Activated CD4-positive, alpha-beta memory T cell treated with anti-CD3 and anti-CD28 coated beads, Interleukin-2, amount 10 ng/mL, durations not matched to agents 7 days and 5 days (primary cell): ENCODE data around the gene SKA2. TPM values are rescaled to one million over a fixed set of nuclear protein-coding genes. Genes with fewer than 3 reads are reported as not detected.
"Not testable (repeated sequence)": the region's sequence is repeated elsewhere in the genome, so short reads cannot be mapped to it uniquely, and the experiment has no call there.

ENCODE experiments used
- CTCF ChIA-PET: fragments of 350-600 bp; sonication (Branson Sonifier 250); formaldehyde crosslinking; loops from one replicate; lab custom pipeline; 2021; ENCODE audit warnings: antibody characterized with exemption, inconsistent platforms; lab: Charles Lee
- POLR2A ChIA-PET: fragments of 350-600 bp; sonication (Branson Sonifier 250); formaldehyde crosslinking; loops from one replicate; lab custom pipeline; 2021; ENCODE audit warnings: antibody characterized with exemption; lab: Charles Lee
- DNase-seq: peaks from one replicate; pipeline ENCODE4 v3.0.0-alpha.2; 2020
- H3K27ac Mint-ChIP-seq: one replicate; pipeline ENCODE4 v1.8.0; 2021; ENCODE audit warnings: mild to moderate bottlenecking, mixed read lengths
- H3K27me3 Mint-ChIP-seq: one replicate; pipeline ENCODE4 v1.8.0; 2021; ENCODE audit warnings: mixed read lengths
- H3K36me3 Mint-ChIP-seq: one replicate; pipeline ENCODE4 v1.8.0; 2021; ENCODE audit warnings: low read depth, mixed read lengths
- H3K4me1 Mint-ChIP-seq: one replicate; pipeline ENCODE4 v1.8.0; 2021; ENCODE audit warnings: mixed read lengths
- H3K4me3 Mint-ChIP-seq: one replicate; pipeline ENCODE4 v1.8.0; 2021; ENCODE audit warnings: mild to moderate bottlenecking, mixed read lengths
- H3K9me3 Mint-ChIP-seq: one replicate; pipeline ENCODE4 v1.8.0; 2021; ENCODE audit warnings: mixed read lengths
- total RNA-seq, 2 experiments: library from RNA; stranded (reverse); gene quantifications; one replicate each; pipeline ENCODE4 v1.2.3, GENCODE V29; 2021

The SKA2 gene
- total RNA-seq, 2 experiments from 2014 or later, result 88.1 to 101 TPM

DNA sequence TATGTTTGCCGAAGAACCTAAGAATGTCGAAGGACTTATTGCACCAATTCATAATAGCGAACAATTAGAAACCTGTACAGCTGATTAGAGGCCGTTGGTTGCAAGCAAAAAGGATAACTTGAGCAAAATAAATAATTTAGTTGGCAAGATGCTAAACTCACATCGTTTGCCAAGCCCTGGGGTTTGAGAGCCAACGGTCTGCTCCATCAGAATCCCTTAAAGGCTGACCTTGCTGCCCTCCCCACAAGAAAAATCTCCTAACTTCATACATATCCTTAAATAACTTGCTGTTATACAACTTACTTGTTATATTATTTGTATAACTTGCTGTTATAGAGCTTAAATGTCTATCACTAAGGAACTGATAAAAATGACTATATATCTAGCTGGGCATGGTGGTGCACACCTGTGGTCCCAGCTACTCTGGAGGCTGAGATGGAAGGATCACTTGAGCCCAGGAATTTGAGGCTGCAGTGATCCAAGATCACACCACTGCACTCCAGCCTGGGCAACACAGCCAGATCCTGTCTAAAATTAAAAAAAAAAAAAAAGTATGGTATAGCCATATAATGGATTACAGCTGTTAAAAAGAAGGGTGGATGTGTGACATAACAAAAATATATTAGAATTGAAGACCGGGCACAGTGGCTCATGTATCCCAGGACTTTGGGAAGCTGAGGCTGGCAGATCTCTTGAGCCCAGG lies 46.4 kb downstream of the SKA2 start:
- Mint-ChIP-seq H3K4me3 (peak overlapping the region; percentile 27), H3K27me3 (no peaks in the 10 kb centered on the region), H3K27ac (no peak overlapping the region), H3K36me3 (peaks cover 42% of the 10 kb centered on the region), H3K9me3 (no peaks in the 10 kb centered on the region), H3K4me1 (peaks cover 58% of the 10 kb centered on the region)
- no peak for DNase-seq
- POLR2A ChIA-PET, result interaction anchor here (1.1 to 6.5 kb wide), 3 partner anchors 9 to 46 kb away, joined by 3 to 134 read pairs (median 23); partner anchors contain the start of genes PRR11 and SKA2
- CTCF ChIA-PET, result no interaction called here

DNA sequence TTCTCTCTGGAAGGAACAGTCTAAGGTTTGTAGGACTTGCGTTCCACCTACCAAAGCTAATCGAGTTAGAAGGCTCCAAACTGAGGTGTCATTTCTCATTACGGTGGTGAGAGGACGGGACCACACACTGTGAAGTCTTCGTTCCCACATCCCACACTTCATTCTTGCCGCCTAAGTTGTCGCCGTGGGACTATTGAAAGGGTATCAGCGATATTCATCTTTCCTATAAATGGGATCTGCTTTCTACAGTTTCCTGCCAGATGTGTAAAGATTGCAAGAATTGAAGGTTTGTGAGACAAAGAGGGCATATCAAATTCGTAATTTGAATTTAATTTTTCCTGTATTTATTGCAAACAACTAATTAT lies 47.7 kb downstream of the SKA2 start:
- peak overlapping the region; percentile 91 for H3K27ac Mint-ChIP-seq
- peaks cover 45% of the 10 kb centered on the region for H3K36me3 Mint-ChIP-seq
- H3K9me3 Mint-ChIP-seq, result no peaks in the 10 kb centered on the region
- H3K4me1 Mint-ChIP-seq, result peaks cover 61% of the 10 kb centered on the region
- ChIA-PET CTCF (interaction anchor here (0.8 to 2.2 kb wide), 9 partner anchors 9 to 476 kb away, joined by 3 to 8 read pairs (median 4); partner anchors contain the start of genes PRR11 and SKA2), POLR2A (interaction anchor here (0.6 to 6.5 kb wide), 18 partner anchors 10 to 768 kb away, joined by 3 to 134 read pairs (median 4); partner anchors contain the start of genes CLTC, DHX40, PRR11 and RAD51C)
- H3K4me3 Mint-ChIP-seq, result peak overlapping the region; percentile 98
- H3K27me3 Mint-ChIP-seq, result no peaks in the 10 kb centered on the region
- DNase-seq, result no peak

DNA sequence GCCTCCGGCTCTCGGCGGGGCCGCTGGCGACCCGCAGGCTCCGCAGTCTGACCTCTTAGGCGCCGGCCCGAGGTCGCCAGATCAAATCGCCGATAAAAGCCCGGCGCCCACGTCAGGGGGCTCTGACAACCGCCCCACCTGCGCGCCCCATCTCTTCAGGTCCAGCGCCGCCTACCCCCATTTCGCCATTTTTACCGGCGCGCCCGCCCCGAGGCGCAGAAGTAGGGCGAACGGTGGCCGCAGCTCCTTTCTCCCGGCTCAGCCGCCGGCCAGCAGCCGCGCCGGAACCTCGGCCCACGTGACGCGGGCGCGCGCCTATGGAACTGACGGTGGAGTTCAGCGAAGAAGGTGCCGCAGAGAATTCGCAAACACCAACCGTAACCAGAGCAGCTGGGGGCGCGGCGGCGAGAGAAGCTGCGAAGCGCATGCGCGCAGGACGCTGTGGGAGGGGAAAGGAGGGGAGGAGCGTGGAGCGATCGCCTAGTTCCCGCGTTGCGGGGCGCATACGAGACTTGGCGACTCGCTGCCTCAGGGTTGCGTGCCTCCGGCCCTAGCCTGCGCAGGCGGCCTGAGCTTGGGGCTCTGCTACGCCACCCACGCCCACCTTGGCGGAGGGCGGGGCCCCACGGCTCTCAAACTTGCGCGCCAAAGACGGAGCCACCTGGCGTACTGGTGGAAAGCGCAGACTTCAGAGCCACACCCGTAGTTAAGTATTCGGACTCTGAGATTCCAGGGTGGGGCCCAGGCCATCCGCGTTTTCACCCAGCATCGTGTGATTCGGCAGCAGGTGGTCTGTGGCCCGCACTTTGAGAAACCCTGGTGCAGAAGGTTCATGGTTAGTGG lies 48.3 kb downstream of the SKA2 start, which contains the start of gene TRIM37:
TSS of gene TRIM37 (minus strand) at position 418 of the 843 bp plus-strand sequence. CDS start 419 bp downstream, outside the sequence.
- peak within 1 kb of the TSS; percentile 91 for H3K27ac Mint-ChIP-seq
- H3K4me1 Mint-ChIP-seq, result peaks cover 61% of the 10 kb centered on the region
- ChIA-PET CTCF (interaction anchor here (0.7 to 2.2 kb wide), 11 partner anchors 10 to 513 kb away, joined by 3 to 8 read pairs (median 3); partner anchors contain the start of genes CLTC, PRR11 and SKA2), POLR2A (interaction anchor here (0.9 to 6.5 kb wide), 20 partner anchors 11 to 769 kb away, joined by 3 to 134 read pairs (median 4); partner anchors contain the start of genes CLTC, DHX40, PRR11 and RAD51C)
- peaks cover 45% of the 10 kb centered on the region for H3K36me3 Mint-ChIP-seq
- H3K9me3 Mint-ChIP-seq, result no peaks in the 10 kb centered on the region
- no peaks in the 10 kb centered on the region for H3K27me3 Mint-ChIP-seq
- peak within 1 kb of the TSS; percentile 98 for H3K4me3 Mint-ChIP-seq
- DNase-seq, result peak; percentile 99

DNA sequence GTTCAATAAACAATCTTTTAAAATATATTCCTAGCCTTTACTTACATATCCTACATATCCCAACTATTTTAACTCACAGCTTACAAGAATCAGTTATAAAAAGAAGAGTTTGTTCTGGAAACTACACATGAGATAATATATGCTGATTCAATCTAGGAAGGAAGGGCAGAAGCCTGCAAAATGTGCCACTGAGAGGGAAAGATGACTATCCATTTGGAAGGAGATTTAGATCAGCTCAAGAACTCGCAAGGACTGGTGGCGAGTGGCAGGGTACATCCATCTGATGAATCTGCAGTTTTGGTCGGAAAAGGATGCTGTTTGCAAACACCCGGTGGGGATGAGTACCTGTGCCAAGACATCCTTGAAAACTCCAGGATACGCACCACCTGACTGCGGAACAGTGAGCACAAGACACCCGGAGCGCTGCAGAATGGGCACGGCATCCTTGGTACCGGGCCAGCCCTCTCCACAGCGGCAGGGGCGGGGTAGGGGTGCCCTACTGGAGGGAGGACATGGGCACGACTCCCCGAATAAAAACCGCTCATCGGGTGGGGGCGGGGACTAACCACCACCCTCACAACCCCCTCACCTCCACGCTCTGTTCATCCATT lies 49.0 kb downstream of the SKA2 start:
- Mint-ChIP-seq H3K27me3 (no peaks in the 10 kb centered on the region), H3K27ac (peak overlapping the region; percentile 91), H3K4me3 (peak overlapping the region; percentile 98), H3K9me3 (no peaks in the 10 kb centered on the region), H3K36me3 (peaks cover 44% of the 10 kb centered on the region), H3K4me1 (peaks cover 61% of the 10 kb centered on the region)
- CTCF ChIA-PET, result interaction anchor here (0.9 to 2.2 kb wide), 5 partner anchors 13 to 474 kb away, joined by 3 to 8 read pairs (median 6); partner anchors contain the start of genes PRR11 and SKA2
- peak; percentile 77 for DNase-seq
- POLR2A ChIA-PET, result interaction anchor here (0.7 to 6.5 kb wide), 18 partner anchors 10 to 768 kb away, joined by 3 to 134 read pairs (median 4); partner anchors contain the start of genes CLTC, PRR11, RAD51C and SKA2

DNA sequence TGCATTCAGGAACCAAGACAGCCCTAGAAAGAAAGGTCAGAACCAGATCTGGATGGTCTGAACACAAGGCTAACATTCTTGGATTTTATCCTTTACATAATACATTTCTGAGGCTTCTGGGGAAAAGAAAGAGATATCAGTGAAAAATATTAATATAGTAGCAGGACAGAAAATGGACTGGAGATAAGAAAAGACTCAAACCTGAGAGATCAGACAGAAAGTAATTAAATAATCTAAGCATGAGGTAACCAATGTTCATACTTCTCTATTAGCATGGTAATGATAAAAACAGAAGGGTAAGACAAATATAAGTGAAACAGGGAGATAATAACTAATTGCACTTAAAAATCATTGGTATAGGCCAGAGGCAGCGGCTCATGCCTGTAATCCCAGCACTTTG lies 53.8 kb downstream of the SKA2 start:
- ChIA-PET CTCF (no interaction called here), POLR2A (no interaction called here)
- no peaks in the 10 kb centered on the region for H3K9me3 Mint-ChIP-seq
- H3K4me1 Mint-ChIP-seq, result peaks cover 46% of the 10 kb centered on the region
- H3K4me3 Mint-ChIP-seq, result no peak overlapping the region
- H3K27me3 Mint-ChIP-seq, result no peaks in the 10 kb centered on the region
- peaks cover 55% of the 10 kb centered on the region for H3K36me3 Mint-ChIP-seq
- H3K27ac Mint-ChIP-seq, result no peak overlapping the region
- DNase-seq, result no peak

DNA sequence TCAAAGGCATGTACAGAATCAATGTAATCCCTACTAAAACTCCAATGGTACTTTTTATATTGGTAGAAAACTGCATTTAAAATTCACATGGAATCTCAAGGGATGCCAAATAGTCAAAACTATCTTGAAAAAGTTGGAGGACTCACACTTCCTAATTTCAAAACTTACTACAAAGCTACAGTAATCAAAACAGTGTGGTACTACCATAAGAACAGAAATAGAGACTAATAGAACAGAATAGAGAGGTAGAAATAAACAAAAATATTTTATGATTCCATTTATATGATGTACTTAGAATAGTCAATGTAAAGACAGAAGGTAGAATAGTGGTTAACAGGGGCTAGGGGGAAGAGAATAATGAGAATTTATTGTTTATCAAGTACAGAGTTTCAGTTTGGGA lies 57.1 kb downstream of the SKA2 start:
- ChIA-PET POLR2A (no interaction called here), CTCF (interaction anchor here (0.6 kb wide), 1 partner anchor 27 kb away, joined by 4 read pairs; no protein-coding TSS in a partner anchor)
- no peak for DNase-seq
- no peaks in the 10 kb centered on the region for H3K27me3 Mint-ChIP-seq
- H3K36me3 Mint-ChIP-seq, result peaks cover 46% of the 10 kb centered on the region
- no peaks in the 10 kb centered on the region for H3K9me3 Mint-ChIP-seq
- no peak overlapping the region for H3K4me3 Mint-ChIP-seq
- no peak overlapping the region for H3K27ac Mint-ChIP-seq
- peaks cover 29% of the 10 kb centered on the region for H3K4me1 Mint-ChIP-seq

- Mint-ChIP-seq H3K4me1 (peaks cover 15% of the 10 kb centered on the region), H3K36me3 (peaks cover 33% of the 10 kb centered on the region), H3K27me3 (no peaks in the 10 kb centered on the region), H3K4me3 (no peak overlapping the region), H3K27ac (no peak overlapping the region), H3K9me3 (no peaks in the 10 kb centered on the region)
- CTCF ChIA-PET, result interaction anchor here (1.2 to 1.3 kb wide), 2 partner anchors 12 to 78 kb away, joined by 3 read pairs; partner anchors contain the start of gene TRIM37
- DNase-seq, result no peak
- POLR2A ChIA-PET, result interaction anchor here (0.5 to 3.3 kb wide), 7 partner anchors 9 to 463 kb away, joined by 3 to 17 read pairs (median 3); partner anchors contain the start of genes SKA2 and TRIM37
These were observed 60.0 kb downstream of the SKA2 start for GRCh38 chr17:59094861-59095530.

DNA sequence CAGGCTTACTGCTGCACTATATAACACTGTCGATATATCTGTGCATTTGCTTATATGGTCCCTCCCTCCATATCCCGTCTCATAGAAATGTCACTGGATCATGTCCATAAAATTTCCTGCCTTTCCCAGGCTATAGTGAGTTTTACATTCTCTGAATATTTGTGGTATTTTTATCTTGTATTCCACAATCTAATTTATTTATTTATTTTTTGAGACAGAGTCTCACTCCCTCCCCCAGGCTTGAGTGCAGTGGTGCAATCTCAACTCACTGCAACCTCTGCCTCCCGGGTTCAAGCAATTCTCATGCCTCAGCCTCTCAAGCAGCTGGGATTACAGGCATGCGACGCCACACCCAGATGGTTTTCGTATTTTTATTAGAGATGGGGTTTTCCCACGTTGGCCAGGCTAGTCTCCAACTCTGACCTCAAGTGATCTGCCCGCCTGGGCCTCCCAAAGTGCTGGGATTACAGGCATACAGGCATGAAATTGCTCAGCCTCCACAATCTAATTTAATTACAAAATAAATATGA lies 61.2 kb downstream of the SKA2 start:
- H3K27ac Mint-ChIP-seq, result no peak overlapping the region
- H3K9me3 Mint-ChIP-seq, result no peaks in the 10 kb centered on the region
- peaks cover 27% of the 10 kb centered on the region for H3K36me3 Mint-ChIP-seq
- peaks cover 14% of the 10 kb centered on the region for H3K4me1 Mint-ChIP-seq
- no peak overlapping the region for H3K4me3 Mint-ChIP-seq
- no peak for DNase-seq
- CTCF ChIA-PET, result no interaction called here
- POLR2A ChIA-PET, result interaction anchor here (3.3 kb wide), 1 partner anchor 13 kb away, joined by 17 read pairs; the partner anchor contains the start of gene TRIM37
- no peaks in the 10 kb centered on the region for H3K27me3 Mint-ChIP-seq

GRCh38 chr17:59093145-59093701 lies 61.8 kb downstream of the SKA2 start:
- Mint-ChIP-seq H3K4me1 (peaks cover 14% of the 10 kb centered on the region), H3K27me3 (no peaks in the 10 kb centered on the region), H3K27ac (no peak overlapping the region), H3K4me3 (no peak overlapping the region), H3K36me3 (peaks cover 24% of the 10 kb centered on the region), H3K9me3 (no peaks in the 10 kb centered on the region)
- CTCF ChIA-PET, result no interaction called here
- no peak for DNase-seq
- POLR2A ChIA-PET, result interaction anchor here (1.9 kb wide), 1 partner anchor 14 kb away, joined by 8 read pairs; the partner anchor contains the start of gene TRIM37

DNA sequence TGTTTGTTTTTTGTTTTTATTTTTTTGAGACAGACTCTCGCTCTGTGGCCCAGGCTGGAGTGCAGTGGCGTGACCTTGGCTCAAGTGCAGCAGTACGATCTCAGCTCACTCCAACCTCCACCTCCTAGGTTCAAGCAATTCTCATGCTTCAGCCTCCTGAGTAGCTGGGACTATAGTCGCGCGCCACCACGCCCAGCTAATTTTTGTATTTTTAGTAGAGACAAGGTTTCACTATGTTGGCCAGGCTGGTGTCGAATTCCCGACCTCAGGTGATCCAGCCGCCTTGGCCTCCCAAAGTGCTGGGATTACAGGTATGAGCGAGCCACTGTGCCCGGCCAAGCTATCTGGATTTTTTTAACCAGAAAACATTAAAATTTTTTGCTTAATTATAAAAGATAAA lies 64.4 kb downstream of the SKA2 start:
- H3K4me1 Mint-ChIP-seq, POLR2A ChIA-PET, H3K9me3 Mint-ChIP-seq, CTCF ChIA-PET, DNase-seq, H3K27me3 Mint-ChIP-seq, H3K27ac Mint-ChIP-seq, H3K4me3 Mint-ChIP-seq: not testable (repeated sequence)
- H3K36me3 Mint-ChIP-seq, result peaks cover 19% of the 10 kb centered on the region

DNA sequence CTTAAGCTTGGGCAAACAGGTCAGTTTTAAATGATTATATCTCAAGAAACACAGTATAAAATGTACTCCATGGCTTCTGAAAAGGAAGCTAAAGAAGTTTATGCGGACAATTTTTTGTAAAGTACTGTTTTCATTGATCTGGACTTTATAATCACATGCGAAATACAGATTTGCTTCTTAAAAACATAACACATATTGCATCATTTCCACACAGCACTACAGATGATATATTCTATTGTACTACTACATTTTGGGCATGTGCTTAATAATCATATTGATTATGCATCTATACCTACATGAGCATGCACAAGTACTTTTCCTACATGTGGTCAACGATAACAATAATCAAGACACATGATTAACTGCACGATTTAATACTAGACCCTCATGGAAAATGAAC lies 70.8 kb downstream of the SKA2 start:
- Mint-ChIP-seq H3K27me3 (no peaks in the 10 kb centered on the region), H3K27ac (no peak overlapping the region), H3K9me3 (no peaks in the 10 kb centered on the region), H3K4me1 (peaks cover 4% of the 10 kb centered on the region), H3K36me3 (peaks cover 34% of the 10 kb centered on the region), H3K4me3 (no peak overlapping the region)
- CTCF ChIA-PET, result interaction anchor here (0.6 kb wide), 1 partner anchor 1588 kb away, joined by 3 read pairs; no protein-coding TSS in a partner anchor
- DNase-seq, result no peak
- POLR2A ChIA-PET, result interaction anchor here (1.3 kb wide), 1 partner anchor 23 kb away, joined by 4 read pairs; the partner anchor contains the start of gene TRIM37
